ENCODE measurements around the gene PSRC1. TPM values are rescaled to one million over a fixed set of nuclear protein-coding genes. Genes with fewer than 3 reads are reported as not detected.

Gene PSRC1
- polyA plus RNA-seq, 1 experiment: 18.5 TPM

GRCh38 chr1:109275706-109276345 lies 7.1 kb downstream of the PSRC1 start:
- Histone ChIP-seq H3K27ac (ENCODE audit: low read depth, low read length) (no peak overlapping the region), H3K9me3 (ENCODE audit: control insufficient read depth, insufficient read depth, low read length) (no peaks in the 10 kb centered on the region), H3K27me3 (ENCODE audit: control insufficient read depth, insufficient read depth, low read length) (no peaks in the 10 kb centered on the region), H3K4me3 (ENCODE audit: low read depth, low read length) (no peak overlapping the region)
- ChIA-PET CTCF (interaction anchor here (1.1 to 5.3 kb wide), 6 partner anchors 12 to 257 kb away, joined by 5 to 119 read pairs (median 17); partner anchors contain the start of gene SORT1), POLR2A (interaction anchor here (0.6 to 1.2 kb wide), 3 partner anchors 32 to 122 kb away, joined by 3 read pairs; partner anchors contain the start of gene SORT1)
- DNase-seq (ENCODE audit: low read depth, low spot score): no peak
- no peak for TF ChIP-seq CTCF (IDR thresholded peaks at IDR 0.05; ENCODE audit: low read depth, low read length)

GRCh38 chr1:109274533-109275476 lies 8.1 kb downstream of the PSRC1 start:
- no peak for TF ChIP-seq CTCF (IDR thresholded peaks at IDR 0.05; ENCODE audit: low read depth, low read length)
- ChIA-PET CTCF (interaction anchor here (0.7 to 5.3 kb wide), 2 partner anchors 125 to 271 kb away, joined by 3 to 119 read pairs; partner anchors contain the start of gene SORT1), POLR2A (no interaction called here)
- DNase-seq (ENCODE audit: low read depth, low spot score): no peak
- Histone ChIP-seq H3K27me3 (ENCODE audit: control insufficient read depth, insufficient read depth, low read length) (no peaks in the 10 kb centered on the region), H3K27ac (ENCODE audit: low read depth, low read length) (peak overlapping the region; percentile 39), H3K9me3 (ENCODE audit: control insufficient read depth, insufficient read depth, low read length) (no peaks in the 10 kb centered on the region), H3K4me3 (ENCODE audit: low read depth, low read length) (no peak overlapping the region)

- Histone ChIP-seq H3K27me3 (ENCODE audit: control insufficient read depth, insufficient read depth, low read length) (no peaks in the 10 kb centered on the region), H3K27ac (ENCODE audit: low read depth, low read length) (no peak overlapping the region), H3K4me3 (ENCODE audit: low read depth, low read length) (no peak overlapping the region), H3K9me3 (ENCODE audit: control insufficient read depth, insufficient read depth, low read length) (peaks cover 6% of the 10 kb centered on the region)
- TF ChIP-seq CTCF (IDR thresholded peaks at IDR 0.05; ENCODE audit: low read depth, low read length): no peak
- ChIA-PET CTCF (no interaction called here), POLR2A (no interaction called here)
- no peak for DNase-seq (ENCODE audit: low read depth, low spot score)
These were observed 9.2 kb downstream of the PSRC1 start for GRCh38 chr1:109273570-109274288.

- DNase-seq (ENCODE audit: low read depth, low spot score): no peak
- CTCF ChIA-PET: no interaction called here
- no peak overlapping the region for H3K4me3 ChIP-seq (ENCODE audit: low read depth, low read length)
- no peaks in the 10 kb centered on the region for H3K27me3 ChIP-seq (ENCODE audit: control insufficient read depth, insufficient read depth, low read length)
- no peak for TF ChIP-seq CTCF (IDR thresholded peaks at IDR 0.05; ENCODE audit: low read depth, low read length)
- peaks cover 14% of the 10 kb centered on the region for H3K9me3 ChIP-seq (ENCODE audit: control insufficient read depth, insufficient read depth, low read length)
- POLR2A ChIA-PET: no interaction called here
- no peak overlapping the region for H3K27ac ChIP-seq (ENCODE audit: low read depth, low read length)
These were observed 10.0 kb downstream of the PSRC1 start for GRCh38 chr1:109272831-109273547.

Measured in AG04450 (cell line).